Dermis microvascular lymphatic vessel endothelial cell (primary cell): ENCODE data around the gene ZPBP2. TPM values are rescaled to one million over a fixed set of nuclear protein-coding genes. Genes with fewer than 3 reads are reported as not detected.

ENCODE experiments used
- DNase-seq, 2 donors: peaks; one replicate each; pipeline versions ENCODE4 v3.0.0 to v3.0.0-alpha.2; 2010; ENCODE audit warnings: low read depth in 2 of 2
- total RNA-seq: library from RNA; depleted of rRNA; stranded (reverse); fragments of >200 nt; gene quantifications from 2 replicates; pipeline ENCODE4 v1.2.1, GENCODE V29; 2014

ZPBP2 gene
- total RNA-seq, 1 donor from 2014 or later, result not detected

GRCh38 chr17:39908789-39909352, 40.9 kb downstream of the ZPBP2 start:
- DNase-seq, result no peak

GRCh38 chr17:39913989-39914388, 46.0 kb downstream of the ZPBP2 start:
- DNase-seq, result no peak

DNA sequence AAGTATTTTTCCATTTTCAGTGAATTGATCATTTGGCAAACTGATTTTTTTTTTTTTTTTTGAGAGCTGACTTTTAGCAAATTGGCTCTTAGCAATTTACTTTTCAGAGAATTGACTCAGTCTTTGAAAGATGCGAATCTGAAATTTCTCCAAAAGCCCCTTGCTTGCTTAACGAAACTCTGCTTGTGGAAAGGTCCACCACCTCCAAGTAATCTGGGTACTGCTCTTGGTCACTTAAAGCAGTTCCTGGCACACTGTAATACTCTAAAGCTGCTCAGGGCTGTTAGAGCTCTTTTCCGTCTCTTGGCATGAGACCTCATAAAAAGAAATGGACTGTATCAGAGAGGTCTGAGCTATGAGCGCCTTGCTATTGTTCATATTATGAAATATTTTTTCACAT, 47.6 kb downstream of the ZPBP2 start:
- no peak for DNase-seq

DNA sequence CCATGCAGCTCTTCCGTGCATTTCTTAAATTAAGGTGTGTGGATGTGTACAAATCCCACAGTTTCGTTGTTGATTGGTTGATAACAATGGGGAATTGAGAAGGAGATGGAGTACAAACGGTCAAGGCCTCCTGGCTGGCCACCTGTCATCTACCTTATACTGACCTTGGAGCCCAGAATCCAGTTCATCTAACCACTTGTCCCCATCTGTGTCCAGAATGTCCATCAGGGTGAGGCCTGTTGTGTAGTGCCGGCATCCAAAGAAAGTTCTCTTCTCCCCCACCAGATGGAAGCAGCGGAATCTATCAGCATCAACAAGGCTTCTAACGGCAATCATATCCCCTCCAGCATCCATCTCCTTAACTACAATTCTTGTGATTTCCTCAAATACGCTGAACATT, 48.9 kb downstream of the ZPBP2 start:
- DNase-seq, result no peak

- no peak for DNase-seq
Measured at GRCh38 chr17:39919087-39919683, 51.2 kb downstream of the ZPBP2 start.

DNA sequence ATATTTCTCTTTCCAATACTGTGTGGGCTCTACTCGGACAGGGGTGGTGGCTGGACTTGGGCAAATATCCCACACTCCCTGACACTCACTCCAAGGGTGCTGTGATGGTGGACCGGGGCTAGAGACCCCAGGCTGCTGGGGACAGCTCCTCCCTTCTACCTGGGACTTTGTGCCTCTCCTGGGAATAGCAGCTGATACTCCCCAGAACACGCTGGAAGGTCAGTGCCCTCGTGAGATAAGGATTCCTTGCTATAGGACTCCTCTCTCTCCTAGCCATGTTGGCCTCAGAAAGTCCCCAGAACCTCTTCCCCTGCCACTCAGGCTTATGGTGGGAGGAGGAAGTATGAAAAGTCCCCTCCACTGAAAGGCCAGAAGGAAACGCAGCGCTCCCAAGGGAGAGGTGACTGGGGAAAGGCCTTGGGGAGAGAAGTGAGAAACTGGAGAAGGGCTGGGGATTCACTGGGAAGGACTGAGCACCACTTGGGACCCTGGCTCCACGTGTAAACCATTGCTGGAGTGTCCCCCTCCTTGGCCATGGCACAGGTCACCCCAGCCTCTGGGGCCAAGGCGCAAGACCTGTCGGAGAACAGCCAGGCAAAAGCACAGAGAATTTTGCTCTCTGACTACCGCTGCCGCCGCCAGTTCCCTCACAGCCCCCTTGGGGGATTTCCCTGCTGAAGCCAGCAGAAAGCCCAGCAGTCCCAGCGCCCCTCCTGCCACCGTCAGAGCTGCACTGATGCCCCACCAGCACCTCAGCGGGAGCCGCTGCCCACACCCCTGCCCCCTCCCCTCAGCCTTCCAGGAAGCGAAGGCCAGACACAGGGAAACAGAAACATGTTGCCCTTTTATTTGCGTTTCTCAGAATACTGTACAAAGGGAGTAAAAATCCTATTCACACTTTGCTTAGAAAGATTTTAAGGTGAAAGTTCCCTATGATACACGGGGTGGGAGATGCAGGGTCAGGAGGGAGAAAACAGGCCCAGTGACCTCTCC, 52.5 kb downstream of the ZPBP2 start:
- no peak for DNase-seq

DNA sequence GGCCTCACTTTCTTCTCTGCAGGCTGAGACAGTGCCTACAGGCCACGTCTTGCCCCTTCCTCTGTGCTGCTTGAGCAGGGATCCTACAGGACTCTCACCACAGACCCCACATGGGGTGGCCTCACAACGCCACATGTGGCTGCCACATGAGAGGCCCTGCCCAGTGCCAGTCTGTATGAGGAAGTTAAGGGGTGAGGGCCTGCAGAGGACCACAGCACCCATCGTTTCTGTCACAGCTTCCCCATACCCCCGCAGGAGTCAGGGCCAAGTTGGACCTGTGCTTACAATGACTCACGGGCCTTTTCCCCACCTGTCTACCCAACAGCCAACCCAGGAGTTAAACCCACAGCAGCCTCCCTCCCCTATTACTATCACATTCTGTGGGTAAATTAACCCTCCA, 53.3 kb downstream of the ZPBP2 start:
- DNase-seq, result no peak

- no peak for DNase-seq
Measured at GRCh38 chr17:39922006-39922405, 54.0 kb downstream of the ZPBP2 start.

DNA sequence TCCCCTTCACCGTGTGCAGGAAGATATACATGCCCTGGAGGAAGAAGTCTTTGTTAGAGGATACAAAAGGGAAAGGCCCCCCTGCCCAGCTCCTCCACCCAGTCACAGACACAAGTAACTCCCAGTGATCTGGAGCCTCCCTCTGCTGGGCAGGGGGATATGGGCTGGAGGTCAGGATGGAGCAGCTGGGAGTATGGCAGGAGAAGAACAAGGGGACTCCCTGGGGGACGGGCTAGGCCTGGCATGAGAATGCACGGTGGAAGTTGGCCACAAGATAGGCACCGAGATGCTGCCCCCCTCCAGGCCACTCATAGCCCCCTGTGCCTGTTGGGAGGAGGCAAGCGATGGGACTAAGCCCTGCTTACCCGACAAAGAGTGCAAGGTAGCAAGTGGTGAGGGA, 55.2 kb downstream of the ZPBP2 start:
- no peak for DNase-seq

DNA sequence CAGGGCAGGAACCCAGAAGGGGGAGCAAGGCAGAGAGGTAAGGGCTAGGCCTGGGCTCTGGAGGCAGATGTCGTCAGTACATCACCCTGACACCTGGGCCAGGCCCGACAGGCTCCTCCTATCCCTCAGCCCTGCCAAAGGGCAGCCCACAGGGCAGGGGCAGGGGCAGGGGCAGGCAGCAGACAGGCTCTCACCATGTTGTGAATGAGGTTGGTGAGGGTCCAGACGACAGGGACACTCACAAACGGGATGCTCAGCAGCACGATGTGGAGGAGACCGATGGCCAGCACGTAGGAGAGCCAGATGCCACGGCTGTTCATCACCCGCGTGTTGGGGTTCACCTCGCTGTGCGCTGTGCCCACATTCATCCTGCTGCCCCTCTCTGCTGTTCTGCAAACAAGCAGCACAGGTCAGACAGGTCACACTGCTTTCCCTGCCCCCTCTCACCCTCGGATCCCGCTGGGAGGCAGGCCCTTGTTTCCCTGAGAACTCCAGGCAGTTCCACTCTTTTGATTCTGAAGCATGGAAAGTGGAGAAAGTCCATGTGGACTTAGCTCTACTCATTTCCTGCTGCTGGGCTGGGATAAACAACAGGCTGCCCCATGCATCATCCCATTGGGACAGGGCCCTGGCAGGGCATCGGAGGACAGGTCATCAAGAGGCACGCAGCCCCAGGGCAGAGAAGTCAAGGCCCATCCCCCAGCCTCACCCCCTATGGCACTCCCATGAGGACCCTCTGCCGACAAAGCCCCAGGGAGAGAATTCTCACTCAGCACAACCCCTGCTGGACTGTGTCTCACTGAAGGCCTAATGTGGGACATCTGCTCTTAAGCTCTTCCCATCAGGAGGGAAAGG, 56.1 kb downstream of the ZPBP2 start:
- peak; percentile 35 to 56 for DNase-seq

DNA sequence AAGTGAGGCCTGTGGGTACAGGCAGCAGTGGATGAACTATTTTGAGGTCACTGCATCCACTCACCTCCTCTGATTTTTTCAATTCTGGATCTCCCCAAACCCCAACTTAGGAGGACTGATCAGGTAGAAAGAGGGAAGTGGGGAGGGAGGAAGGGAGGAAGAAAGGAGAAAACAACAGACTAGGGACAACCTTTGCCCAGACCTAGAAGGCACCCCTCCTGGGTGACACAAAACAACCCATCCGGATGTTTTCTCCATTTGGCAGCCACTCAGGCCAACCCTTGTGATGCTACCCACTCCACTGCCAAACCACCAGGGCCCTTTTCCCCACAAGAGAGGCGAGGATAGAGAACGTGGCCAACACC, 56.7 kb downstream of the ZPBP2 start:
- DNase-seq, result no peak

- DNase-seq, result no peak
Measured at GRCh38 chr17:39925282-39926134, 57.5 kb downstream of the ZPBP2 start.

DNA sequence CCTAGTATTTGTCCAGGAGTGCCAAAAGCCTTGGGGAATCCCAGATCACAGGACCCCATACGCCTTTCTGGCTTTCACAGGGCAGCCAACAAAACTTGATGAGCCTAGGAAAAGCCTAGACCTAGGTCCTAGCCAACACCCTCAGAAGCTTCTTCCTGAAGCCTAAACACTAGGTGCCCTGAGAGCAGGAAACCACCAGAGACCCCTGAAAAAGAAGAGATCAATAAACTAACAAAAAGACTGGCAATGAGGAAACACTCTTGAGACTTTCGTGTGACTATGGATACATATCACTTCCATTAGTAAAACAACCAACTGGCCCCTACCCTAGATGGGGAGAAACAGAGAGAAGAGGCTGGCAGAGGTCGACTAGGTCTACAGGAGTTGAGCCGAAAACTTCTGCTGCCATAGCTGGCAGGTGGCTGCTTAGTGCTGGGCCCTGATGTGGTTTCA, 58.2 kb downstream of the ZPBP2 start:
- DNase-seq, result no peak

DNA sequence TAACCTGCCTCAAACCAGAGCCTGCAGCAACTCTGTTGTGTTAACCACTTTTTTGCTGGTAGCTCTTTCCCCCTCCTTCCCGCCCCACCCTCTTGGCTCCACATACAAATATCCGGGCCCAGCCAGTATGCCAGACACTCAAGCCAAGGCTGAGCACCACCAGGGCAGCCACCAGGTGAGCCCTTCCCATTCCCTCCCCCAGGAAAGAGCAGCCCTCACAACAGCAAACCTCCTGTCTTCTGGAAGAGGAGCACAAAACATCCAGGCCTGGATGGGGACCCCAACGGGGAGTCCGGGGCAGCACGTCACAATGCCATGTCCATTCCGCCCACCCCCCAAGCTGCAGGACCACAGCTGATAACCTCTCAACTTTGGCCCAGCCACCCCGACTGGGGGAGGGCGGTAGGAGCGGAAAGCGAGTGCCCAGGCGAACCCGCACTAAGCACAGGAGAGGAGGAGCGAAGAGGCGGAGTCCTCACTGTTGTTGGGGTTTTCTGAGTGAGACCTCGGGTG, 58.6 kb downstream of the ZPBP2 start:
- peak in 1 of 2 donors; percentile 38 for DNase-seq

Other genes with a start within 250 kb of the ZPBP2 start
- not detected in 2 replicates for gene PPP1R1B, start 241.2 kb upstream of the ZPBP2 start, total RNA-seq
- 32.7 and 61.3 TPM in 2 replicates for gene STARD3, start 231.1 kb upstream of the ZPBP2 start, total RNA-seq
- 0.26 and 0.51 TPM in 2 replicates for gene TCAP, start 202.9 kb upstream of the ZPBP2 start, total RNA-seq
- gene PNMT, start 199.7 kb upstream of the ZPBP2 start, total RNA-seq, result 1.2 and 1.4 TPM in 2 replicates
- 3.9 and 7.5 TPM in 2 replicates for gene PGAP3, start 180.1 kb upstream of the ZPBP2 start, total RNA-seq
- gene ERBB2, start 168.1 kb upstream of the ZPBP2 start, total RNA-seq, result 1.1 and 1.5 TPM in 2 replicates
- gene MIEN1, start 137.7 kb upstream of the ZPBP2 start, total RNA-seq, result 16.0 and 18.1 TPM in 2 replicates
- gene GRB7, start 130.3 kb upstream of the ZPBP2 start, total RNA-seq, result 0.13 TPM in 1 of 2 replicates, not detected in the other
- not detected in 2 replicates for gene IKZF3, start 3.9 kb upstream of the ZPBP2 start, total RNA-seq
- gene GSDMB, start 50.4 kb downstream of the ZPBP2 start, total RNA-seq, result 1.5 and 1.9 TPM in 2 replicates
- gene ORMDL3, start 59.4 kb downstream of the ZPBP2 start, total RNA-seq, result 30.3 and 36.9 TPM in 2 replicates
- gene LRRC3C, start 59.5 kb downstream of the ZPBP2 start, total RNA-seq, result not detected in 2 replicates
- gene GSDMA, start 94.8 kb downstream of the ZPBP2 start, total RNA-seq, result not detected in 2 replicates
- 95.8 and 100 TPM in 2 replicates for gene PSMD3, start 112.6 kb downstream of the ZPBP2 start, total RNA-seq
- gene CSF3, start 147.2 kb downstream of the ZPBP2 start, total RNA-seq, result 0.13 and 0.90 TPM in 2 replicates
- gene MED24, start 186.2 kb downstream of the ZPBP2 start, total RNA-seq, result 32.5 and 49.8 TPM in 2 replicates
- gene THRA, start 194.8 kb downstream of the ZPBP2 start, total RNA-seq, result 11.9 and 19.7 TPM in 2 replicates
- gene NR1D1, start 232.4 kb downstream of the ZPBP2 start, total RNA-seq, result 0.77 and 2.4 TPM in 2 replicates